SK-N-SH (cell line): ENCODE data around the gene RGS11.
"Not testable (repeated sequence)": the region's sequence is repeated elsewhere in the genome, so short reads cannot be mapped to it uniquely, and the experiment has no call there.

Experiments
- CTCF ChIP-seq: fragments of 200-600 bp; sonication (generic); IDR thresholded peaks from 2 replicates; pipeline ENCODE4 v1.6.1; 2017; ENCODE audit warnings: antibody characterized with exemption, mild to moderate bottlenecking, moderate library complexity
- MAX ChIP-seq: IDR thresholded peaks from 2 replicates; pipeline ENCODE4 v1.4.0; 2012; ENCODE audit warnings: low read depth
- RAD21 ChIP-seq: IDR thresholded peaks from 2 replicates; pipeline ENCODE4 v1.6.1; 2012; ENCODE audit warnings: mild to moderate bottlenecking, low read length
- RXRA ChIP-seq: IDR thresholded peaks from 2 replicates; pipeline ENCODE4 v1.4.0; 2012; ENCODE audit warnings: low read depth, mild to moderate bottlenecking, borderline replicate concordance

GRCh38 chr16:267562-267961 lies 8.2 kb downstream of the RGS11 start:
- TF ChIP-seq MAX, RAD21, RXRA, CTCF: not testable (repeated sequence)
